ENCODE measurements around the gene NTM. TPM values are rescaled to one million over a fixed set of nuclear protein-coding genes. Genes with fewer than 3 reads are reported as not detected.

The NTM gene
- total RNA-seq, 1 donor from 2014 or later: not detected

- Mint-ChIP-seq H3K36me3 (ENCODE audit: low read depth) (no peaks in the 10 kb centered on the region), H3K27me3 (ENCODE audit: insufficient read depth) (no peaks in the 10 kb centered on the region), H3K4me1 (ENCODE audit: low read depth) (no peaks in the 10 kb centered on the region), H3K4me3 (no peak overlapping the region), H3K27ac (no peak overlapping the region), H3K9me3 (no peaks in the 10 kb centered on the region)
- no peak for DNase-seq (ENCODE audit: low spot score)
- intact Hi-C loops (cut with micrococcal nuclease): no loop called here
Observed at GRCh38 chr11:131888230-131888855, 517.9 kb downstream of the NTM start.

- intact Hi-C loops (cut with micrococcal nuclease): no loop called here
- Mint-ChIP-seq H3K27me3 (ENCODE audit: insufficient read depth) (no peaks in the 10 kb centered on the region), H3K27ac (no peak overlapping the region), H3K36me3 (ENCODE audit: low read depth) (no peaks in the 10 kb centered on the region), H3K9me3 (no peaks in the 10 kb centered on the region), H3K4me1 (ENCODE audit: low read depth) (no peaks in the 10 kb centered on the region), H3K4me3 (no peak overlapping the region)
- DNase-seq (ENCODE audit: low spot score): no peak
Observed at GRCh38 chr11:131889146-131889577, 518.7 kb downstream of the NTM start.

- Mint-ChIP-seq H3K27ac (no peak overlapping the region), H3K9me3 (no peaks in the 10 kb centered on the region), H3K36me3 (ENCODE audit: low read depth) (no peaks in the 10 kb centered on the region), H3K27me3 (ENCODE audit: insufficient read depth) (no peaks in the 10 kb centered on the region), H3K4me1 (ENCODE audit: low read depth) (no peaks in the 10 kb centered on the region), H3K4me3 (no peak overlapping the region)
- no peak for DNase-seq (ENCODE audit: low spot score)
- intact Hi-C loops (cut with micrococcal nuclease): no loop called here
Observed at GRCh38 chr11:131889760-131890581, 519.6 kb downstream of the NTM start.

DNA sequence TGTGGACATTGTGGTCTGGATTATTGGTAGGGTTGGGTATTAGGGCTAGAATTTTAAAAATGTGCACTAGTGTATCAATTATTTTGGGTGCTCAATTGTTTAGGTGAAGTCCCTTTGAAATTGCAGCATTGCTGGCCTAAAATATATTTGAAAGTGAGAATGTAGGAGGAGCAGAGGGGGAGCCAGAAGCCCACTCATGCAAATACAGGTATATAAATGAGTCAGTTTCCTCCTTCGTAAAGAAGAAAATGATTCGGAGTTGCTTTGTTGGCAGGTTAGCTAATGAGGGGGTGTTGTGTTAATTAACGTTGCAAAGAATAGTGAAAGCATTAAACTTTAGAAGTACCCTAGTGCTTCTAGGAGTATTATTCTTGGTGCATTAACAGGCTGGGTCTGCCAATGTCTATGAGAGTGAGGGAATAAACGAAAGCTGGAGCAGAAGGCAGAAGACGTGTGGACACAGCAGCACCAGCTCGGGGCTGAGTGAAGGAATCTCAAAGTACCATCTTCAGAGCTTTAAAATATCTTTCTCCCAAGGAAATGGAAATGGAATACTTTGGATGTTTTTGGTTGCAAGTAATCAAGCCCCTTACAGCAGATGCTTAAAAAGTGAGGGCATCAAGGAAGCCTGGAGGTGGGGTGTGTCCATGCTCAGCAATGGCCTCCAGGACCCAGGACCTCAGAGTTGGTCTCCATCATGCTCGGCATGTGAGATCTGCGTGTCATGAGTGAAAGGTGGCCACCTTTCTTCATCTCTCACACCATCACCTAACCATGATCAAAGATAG lies 522.9 kb downstream of the NTM start:
- H3K4me3 Mint-ChIP-seq: no peak overlapping the region
- no peak for DNase-seq (ENCODE audit: low spot score)
- H3K27ac Mint-ChIP-seq: no peak overlapping the region
- H3K4me1 Mint-ChIP-seq (ENCODE audit: low read depth): no peaks in the 10 kb centered on the region
- intact Hi-C loops (cut with micrococcal nuclease): no loop called here
- no peaks in the 10 kb centered on the region for H3K27me3 Mint-ChIP-seq (ENCODE audit: insufficient read depth)
- no peaks in the 10 kb centered on the region for H3K9me3 Mint-ChIP-seq
- no peaks in the 10 kb centered on the region for H3K36me3 Mint-ChIP-seq (ENCODE audit: low read depth)

GRCh38 chr11:131893988-131894387 lies 523.6 kb downstream of the NTM start:
- no peak overlapping the region for H3K27ac Mint-ChIP-seq
- no peaks in the 10 kb centered on the region for H3K27me3 Mint-ChIP-seq (ENCODE audit: insufficient read depth)
- no peak for DNase-seq (ENCODE audit: low spot score)
- no peak overlapping the region for H3K4me3 Mint-ChIP-seq
- H3K36me3 Mint-ChIP-seq (ENCODE audit: low read depth): no peaks in the 10 kb centered on the region
- H3K4me1 Mint-ChIP-seq (ENCODE audit: low read depth): no peaks in the 10 kb centered on the region
- intact Hi-C loops (cut with micrococcal nuclease): no loop called here
- H3K9me3 Mint-ChIP-seq: no peaks in the 10 kb centered on the region

DNA sequence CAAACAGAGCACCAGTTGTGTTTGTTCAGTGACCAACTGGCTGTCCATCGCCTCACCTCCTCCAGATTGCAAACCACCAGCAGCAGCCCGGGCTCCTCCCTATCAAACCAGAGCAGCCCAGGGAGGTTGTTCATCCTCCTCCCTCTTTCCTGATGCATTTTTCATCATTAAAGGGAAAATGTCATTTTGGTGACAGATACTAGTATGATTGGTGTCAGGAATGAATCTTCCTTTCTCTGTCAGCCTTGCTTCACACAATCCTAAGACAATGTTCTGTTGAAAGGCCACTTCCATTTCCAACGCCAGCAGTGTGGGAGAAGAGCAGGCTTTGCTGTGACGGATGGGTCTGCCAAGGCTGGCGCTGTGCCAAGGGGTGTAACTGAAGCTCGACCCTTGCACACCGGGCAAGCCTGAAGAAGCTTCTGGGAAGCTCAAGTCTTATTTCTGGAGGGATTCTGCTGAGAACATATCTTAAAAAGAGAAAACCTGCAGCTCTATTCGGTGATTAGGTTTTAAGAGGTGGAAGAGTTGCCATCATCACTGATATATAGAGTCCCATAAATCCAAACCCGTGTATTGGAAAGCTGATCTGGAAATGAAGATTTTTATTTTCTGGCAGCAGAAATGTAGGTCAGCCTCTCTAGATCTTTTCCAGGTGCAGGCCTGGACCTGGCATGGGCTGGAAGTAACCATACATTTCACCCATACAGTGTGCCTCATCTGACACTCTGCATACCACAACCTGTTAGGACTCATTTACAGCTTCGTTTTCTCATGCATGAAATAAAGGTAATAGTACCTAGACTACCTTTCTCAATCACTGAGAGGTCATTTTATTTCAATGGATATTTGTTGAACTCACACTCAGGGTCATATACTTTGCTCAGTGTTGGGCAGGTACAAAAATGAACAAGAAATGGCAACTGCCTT lies 524.5 kb downstream of the NTM start:
- intact Hi-C loops (cut with micrococcal nuclease): no loop called here
- DNase-seq (ENCODE audit: low spot score): no peak
- Mint-ChIP-seq H3K36me3 (ENCODE audit: low read depth) (no peaks in the 10 kb centered on the region), H3K9me3 (no peaks in the 10 kb centered on the region), H3K4me3 (no peak overlapping the region), H3K27me3 (ENCODE audit: insufficient read depth) (no peaks in the 10 kb centered on the region), H3K4me1 (ENCODE audit: low read depth) (no peaks in the 10 kb centered on the region), H3K27ac (no peak overlapping the region)

DNA sequence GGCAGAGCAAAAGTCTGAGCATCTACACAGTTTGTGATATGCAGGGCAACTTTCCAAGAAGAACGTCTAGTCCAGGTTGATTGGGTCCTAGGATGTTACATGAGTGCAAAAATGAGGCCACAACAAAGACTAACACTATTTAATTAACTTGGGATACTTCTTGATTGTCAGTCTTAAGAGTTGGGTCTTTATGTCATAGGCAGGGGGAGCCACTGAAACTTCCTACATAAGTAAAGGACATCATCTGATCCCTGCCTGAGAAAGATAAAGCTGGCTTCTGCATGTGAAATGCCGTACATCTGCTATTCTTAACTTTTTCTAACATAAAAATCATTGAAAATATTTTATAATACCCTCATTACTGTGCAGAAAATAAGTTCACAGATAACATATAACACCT lies 525.5 kb downstream of the NTM start:
- no peak overlapping the region for H3K27ac Mint-ChIP-seq
- no peaks in the 10 kb centered on the region for H3K4me1 Mint-ChIP-seq (ENCODE audit: low read depth)
- H3K9me3 Mint-ChIP-seq: no peaks in the 10 kb centered on the region

DNA sequence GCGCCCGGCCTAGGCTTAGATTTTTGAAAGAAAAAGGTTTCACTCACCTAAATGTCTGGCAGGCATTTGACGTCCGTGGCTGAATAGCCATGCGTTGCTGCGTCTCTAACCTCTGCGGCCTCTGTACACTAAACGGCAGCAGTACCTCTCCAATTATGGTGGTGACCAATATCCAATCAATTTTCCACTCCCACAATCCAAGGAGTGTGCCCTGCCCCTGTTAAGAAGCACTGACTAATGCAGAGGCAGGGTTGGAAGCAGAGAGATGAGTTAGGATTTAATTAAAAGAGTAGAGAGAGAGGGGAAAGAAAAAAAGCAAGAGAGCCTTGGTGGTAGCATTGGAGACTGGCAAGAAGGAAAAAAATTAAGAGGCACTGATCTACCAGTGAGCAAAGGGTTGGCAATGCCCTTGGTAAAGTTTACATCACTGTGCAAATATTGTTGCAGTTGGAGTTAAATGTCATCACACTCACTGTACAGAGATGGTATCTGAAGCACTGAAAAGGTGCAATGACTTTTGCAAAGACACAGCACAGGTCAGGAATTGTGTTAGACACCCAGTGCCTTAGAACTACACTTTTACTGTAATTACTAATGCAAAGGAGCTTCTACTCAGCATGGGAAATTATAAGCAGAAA lies 526.7 kb downstream of the NTM start:
- no peaks in the 10 kb centered on the region for H3K36me3 Mint-ChIP-seq (ENCODE audit: low read depth)
- intact Hi-C loops (cut with micrococcal nuclease): no loop called here
- no peak for DNase-seq (ENCODE audit: low spot score)
- no peaks in the 10 kb centered on the region for H3K4me1 Mint-ChIP-seq (ENCODE audit: low read depth)
- no peak overlapping the region for H3K4me3 Mint-ChIP-seq
- H3K9me3 Mint-ChIP-seq: no peaks in the 10 kb centered on the region
- no peaks in the 10 kb centered on the region for H3K27me3 Mint-ChIP-seq (ENCODE audit: insufficient read depth)
- H3K27ac Mint-ChIP-seq: no peak overlapping the region

More for the DNA sequence above, 525.5 kb downstream of the NTM start:
- intact Hi-C loops (cut with micrococcal nuclease): no loop called here
- Mint-ChIP-seq H3K4me3 (no peak overlapping the region), H3K36me3 (ENCODE audit: low read depth) (no peaks in the 10 kb centered on the region), H3K27me3 (ENCODE audit: insufficient read depth) (no peaks in the 10 kb centered on the region)
- DNase-seq (ENCODE audit: low spot score): no peak

DNA sequence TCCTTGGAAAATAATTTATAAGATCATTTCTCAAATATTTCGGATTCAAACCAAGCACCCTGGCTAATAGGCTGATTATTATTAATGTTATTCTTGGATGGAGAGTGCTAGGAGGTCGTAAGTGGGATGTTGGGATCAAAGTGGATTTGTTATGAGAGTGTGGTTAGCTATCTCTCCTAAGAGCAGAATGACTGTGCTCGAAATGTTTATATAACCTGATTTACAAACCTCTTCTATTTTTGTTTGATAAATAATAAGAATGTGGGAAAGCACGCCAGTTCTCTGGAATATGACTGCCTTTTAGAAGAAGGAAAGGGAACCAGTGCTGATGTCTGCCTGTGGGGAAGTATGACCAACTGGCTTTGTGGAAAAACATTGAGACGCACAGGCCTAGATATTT lies 527.5 kb downstream of the NTM start:
- no peak overlapping the region for H3K27ac Mint-ChIP-seq
- H3K4me3 Mint-ChIP-seq: no peak overlapping the region
- intact Hi-C loops (cut with micrococcal nuclease): no loop called here
- H3K36me3 Mint-ChIP-seq (ENCODE audit: low read depth): no peaks in the 10 kb centered on the region
- H3K9me3 Mint-ChIP-seq: no peaks in the 10 kb centered on the region
- no peak for DNase-seq (ENCODE audit: low spot score)
- no peaks in the 10 kb centered on the region for H3K27me3 Mint-ChIP-seq (ENCODE audit: insufficient read depth)
- H3K4me1 Mint-ChIP-seq (ENCODE audit: low read depth): no peaks in the 10 kb centered on the region

- Mint-ChIP-seq H3K27me3 (ENCODE audit: insufficient read depth) (no peaks in the 10 kb centered on the region), H3K27ac (no peak overlapping the region), H3K4me1 (ENCODE audit: low read depth) (no peaks in the 10 kb centered on the region), H3K36me3 (ENCODE audit: low read depth) (no peaks in the 10 kb centered on the region), H3K9me3 (no peaks in the 10 kb centered on the region), H3K4me3 (no peak overlapping the region)
- no peak for DNase-seq (ENCODE audit: low spot score)
- intact Hi-C loops (cut with micrococcal nuclease): no loop called here
Observed at GRCh38 chr11:131898949-131899348, 528.5 kb downstream of the NTM start.

- Mint-ChIP-seq H3K4me1 (ENCODE audit: low read depth) (no peaks in the 10 kb centered on the region), H3K27ac (no peak overlapping the region)
Observed at GRCh38 chr11:131899950-131900580, 529.6 kb downstream of the NTM start.

DNA sequence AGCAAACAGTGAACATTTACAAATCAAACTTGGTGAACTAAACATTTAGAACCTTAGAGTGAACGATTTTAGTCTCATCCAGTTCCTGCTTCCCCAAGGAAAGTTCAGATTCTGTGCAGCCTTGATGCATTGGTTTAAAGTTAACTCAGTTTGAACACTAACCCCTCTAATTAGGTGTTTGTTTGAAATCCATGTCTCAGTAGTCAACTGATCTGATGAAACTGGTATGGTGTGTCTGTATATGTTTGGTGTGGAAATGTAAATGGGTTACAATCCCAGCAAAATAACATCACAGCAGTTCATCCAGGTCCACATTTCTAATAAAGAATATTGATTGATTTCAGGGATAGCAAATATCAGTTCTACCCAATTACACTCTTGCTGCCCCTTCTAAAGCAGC lies 532.0 kb downstream of the NTM start:
- intact Hi-C loops (cut with micrococcal nuclease): no loop called here
- Mint-ChIP-seq H3K27me3 (ENCODE audit: insufficient read depth) (no peaks in the 10 kb centered on the region), H3K4me1 (ENCODE audit: low read depth) (no peaks in the 10 kb centered on the region), H3K27ac (no peak overlapping the region), H3K4me3 (no peak overlapping the region), H3K9me3 (no peaks in the 10 kb centered on the region), H3K36me3 (ENCODE audit: low read depth) (no peaks in the 10 kb centered on the region)
- no peak for DNase-seq (ENCODE audit: low spot score)

More at GRCh38 chr11:131899950-131900580, 529.6 kb downstream of the NTM start:
- Mint-ChIP-seq H3K27me3 (ENCODE audit: insufficient read depth) (no peaks in the 10 kb centered on the region), H3K36me3 (ENCODE audit: low read depth) (no peaks in the 10 kb centered on the region), H3K4me3 (no peak overlapping the region), H3K9me3 (no peaks in the 10 kb centered on the region)
- no peak for DNase-seq (ENCODE audit: low spot score)
- intact Hi-C loops (cut with micrococcal nuclease): no loop called here
